Naive thymus-derived CD4-positive, alpha-beta T cell (primary cell): ENCODE measurements around the gene NKX6-2. TPM values are rescaled to one million over a fixed set of nuclear protein-coding genes. Genes with fewer than 3 reads are reported as not detected.

Experiments
- ATAC-seq: fragments of 150-1000 bp; cut with Tn5 transposase; 2 replicates; pipeline ENCODE4 v1.10.0; 2021; ENCODE audit warnings: mild to moderate bottlenecking, moderate library complexity
- CTCF ChIA-PET: fragments of 350-600 bp; sonication (Branson Sonifier 250); formaldehyde crosslinking; loops from one replicate; lab custom pipeline; 2021; ENCODE audit warnings: antibody characterized with exemption; lab: Charles Lee
- POLR2A ChIA-PET: fragments of 350-600 bp; sonication (Branson Sonifier 250); formaldehyde crosslinking; loops from one replicate; lab custom pipeline; 2021; ENCODE audit warnings: antibody characterized with exemption, inconsistent platforms; lab: Charles Lee
- DNase-seq, 9 donors: peaks; one replicate each; pipeline versions ENCODE4 v3.0.0 to v3.0.0-alpha.2; 2020 to 2022; ENCODE audit warnings: mixed read lengths in 1 of 9
- H3K27ac ChIP-seq: one replicate; pipeline ENCODE4 v1.7.0; 2013; ENCODE audit warnings: mild to moderate bottlenecking, low read depth, low read length, moderate library complexity
- H3K27me3 ChIP-seq, 2 donors: one replicate each; pipeline ENCODE4 v1.7.0; 2013; ENCODE audit warnings: low read length in 2 of 2, mild to moderate bottlenecking in 2 of 2, moderate library complexity in 2 of 2; ENCODE audit not compliant: control insufficient read depth in 2 of 2, insufficient read depth in 2 of 2
- H3K36me3 ChIP-seq, 3 experiments: 1 replicate in 2 of 3; 2 replicates in 1 of 3; pipeline ENCODE4 v1.7.0; 2013; ENCODE audit warnings: low read length in 3 of 3, mild to moderate bottlenecking in 3 of 3, moderate library complexity in 1 of 3; ENCODE audit not compliant: insufficient read depth in 3 of 3, control insufficient read depth in 2 of 3
- H3K4me1 ChIP-seq, 2 donors: one replicate each; pipeline ENCODE4 v1.7.0; 2013; ENCODE audit warnings: low read length in 2 of 2, mild to moderate bottlenecking in 2 of 2, moderate library complexity in 1 of 2; ENCODE audit not compliant: control insufficient read depth in 2 of 2, insufficient read depth in 2 of 2
- H3K4me3 ChIP-seq: 2 replicates; pipeline ENCODE4 v1.7.0; 2013; ENCODE audit warnings: mild to moderate bottlenecking, low read length
- H3K9me3 ChIP-seq, 3 experiments: 1 replicate in 2 of 3; 2 replicates in 1 of 3; pipeline ENCODE4 v1.7.0; 2013; ENCODE audit warnings: low read length in 3 of 3; ENCODE audit not compliant: control insufficient read depth in 2 of 3
- H3K27ac Mint-ChIP-seq, 9 donors: one replicate each; pipeline ENCODE4 v1.8.0; 2020 to 2022; ENCODE audit warnings: mixed read lengths in 9 of 9, mild to moderate bottlenecking in 8 of 9, moderate library complexity in 5 of 9, inconsistent platforms in 2 of 9
- H3K27me3 Mint-ChIP-seq, 5 donors: one replicate each; pipeline ENCODE4 v1.8.0; 2021 to 2022; ENCODE audit warnings: mixed read lengths in 5 of 5, mild to moderate bottlenecking in 1 of 5
- H3K36me3 Mint-ChIP-seq, 5 donors: one replicate each; pipeline ENCODE4 v1.8.0; 2020 to 2022; ENCODE audit warnings: mixed read lengths in 5 of 5, mild to moderate bottlenecking in 3 of 5, inconsistent platforms in 1 of 5
- H3K4me1 Mint-ChIP-seq, 7 donors: one replicate each; pipeline ENCODE4 v1.8.0; 2020 to 2022; ENCODE audit warnings: mixed read lengths in 7 of 7, mild to moderate bottlenecking in 3 of 7, inconsistent platforms in 1 of 7
- H3K4me3 Mint-ChIP-seq, 10 donors: one replicate each; pipeline ENCODE4 v1.8.0; 2020 to 2022; ENCODE audit warnings: mild to moderate bottlenecking in 10 of 10, mixed read lengths in 10 of 10, moderate library complexity in 6 of 10, inconsistent platforms in 2 of 10
- H3K9me3 Mint-ChIP-seq, 11 donors: one replicate each; pipeline ENCODE4 v1.8.0; 2020 to 2022; ENCODE audit warnings: mixed read lengths in 11 of 11, mild to moderate bottlenecking in 4 of 11, inconsistent platforms in 1 of 11, moderate library complexity in 1 of 11
- intact Hi-C, 2 donors: fragments of 100-400 bp; cut with micrococcal nuclease; formaldehyde crosslinking; loops; one replicate each; pipeline ENCODE4 v1.15.1; 2023
- polyA plus RNA-seq, 2 donors: library from polyadenylated mRNA; unstranded; fragments of 300-500 nt; fragmentation: Illumina TruSeq; gene quantifications; one replicate each; pipeline ENCODE4 v1.2.3, GENCODE V29; 2021
- total RNA-seq, 6 experiments: library from RNA in 5 of 6; stranded (reverse) in 5 of 6; gene quantifications; 1 replicate in 5 of 6; 2 replicates in 1 of 6; pipeline ENCODE4 v1.2.3 and lab custom pipeline; 2021 to 2026

Gene NKX6-2
- total and polyA plus RNA-seq, 7 experiments from 2014 or later, result 0.80 TPM; not detected in 6

DNA sequence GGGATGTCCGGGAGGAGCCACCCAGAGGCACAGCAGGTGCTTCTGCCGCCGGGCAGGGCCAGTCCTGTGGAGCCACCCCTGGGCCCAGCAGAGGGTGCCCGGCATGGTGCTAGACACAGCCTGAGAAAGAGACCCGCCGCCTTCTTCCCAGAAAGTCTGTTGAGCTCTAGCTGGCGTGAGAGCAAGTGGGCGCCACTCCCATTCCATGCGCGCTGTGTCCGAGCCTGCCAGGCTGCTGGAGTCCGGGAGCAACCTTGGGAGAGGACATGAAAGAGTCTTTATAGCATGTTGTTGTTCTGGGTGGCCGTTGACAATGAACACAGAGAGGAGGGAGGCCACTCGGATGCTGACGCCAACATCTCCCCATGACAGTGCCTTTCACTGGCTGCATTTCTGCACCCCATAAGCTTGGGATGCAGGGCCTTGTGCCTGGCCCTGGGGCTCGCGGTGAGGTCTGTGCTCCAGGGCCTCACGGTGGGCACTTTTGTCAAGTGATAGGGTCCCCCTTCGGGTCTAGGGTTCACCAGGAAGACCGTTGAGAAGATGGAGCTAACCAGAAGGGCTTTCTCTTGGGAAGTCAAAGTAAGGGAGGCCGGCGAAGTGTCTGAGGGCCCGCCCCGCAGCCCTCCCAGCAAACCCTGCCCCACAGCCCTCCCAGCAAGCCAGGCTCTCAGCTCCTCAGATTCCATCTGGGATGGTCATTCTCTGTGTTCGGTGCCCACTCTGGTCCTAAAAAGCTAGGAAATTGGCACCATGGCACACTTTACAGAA lies 47.3 kb downstream of the NKX6-2 start:
- peaks cover 0 to 18% (median 0%) of the 10 kb centered on the region in 5 donors for H3K36me3 Mint-ChIP-seq
- no peak for ATAC-seq

DNA sequence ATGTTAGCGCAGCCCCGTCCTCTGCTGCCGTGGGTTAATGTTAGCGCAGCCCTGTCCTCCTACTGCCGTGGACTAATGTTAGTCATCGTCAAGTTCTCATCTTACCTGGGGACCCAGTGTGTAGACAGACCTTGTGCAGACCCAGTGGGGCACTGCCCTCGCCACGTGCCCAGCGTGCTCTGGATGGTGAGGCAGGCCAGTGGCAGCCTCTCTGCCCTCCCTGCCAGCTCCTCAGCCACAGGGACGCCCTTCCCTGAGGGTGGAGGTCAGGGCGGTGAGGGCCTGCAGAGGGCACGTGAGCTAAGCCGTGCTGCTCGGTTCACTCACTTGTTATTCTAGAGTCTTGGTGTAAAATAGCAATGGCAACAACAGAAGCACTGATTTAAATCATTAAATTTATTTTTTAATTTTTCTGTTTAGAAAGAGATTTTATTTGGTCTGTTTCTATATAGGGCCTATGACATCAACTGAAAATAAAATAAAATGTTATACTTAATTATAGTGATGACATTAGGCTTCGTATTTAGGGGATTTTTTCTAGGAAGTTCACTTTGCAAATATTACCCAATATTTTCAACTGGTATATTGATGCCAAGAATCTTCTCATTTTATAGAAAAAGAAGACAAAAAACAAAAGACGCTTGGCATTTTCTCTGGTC lies 48.4 kb downstream of the NKX6-2 start:
- H3K4me3 Mint-ChIP-seq, result no peak overlapping the region
- H3K9me3 Mint-ChIP-seq, result no peaks in the 10 kb centered on the region
- H3K36me3 ChIP-seq, result peaks cover 0 to 46% (median 0%) of the 10 kb centered on the region in 3 experiments
- no peaks in the 10 kb centered on the region for H3K9me3 ChIP-seq
- no peak overlapping the region for H3K27ac Mint-ChIP-seq
- intact Hi-C loops, result no loop called here
- H3K36me3 Mint-ChIP-seq, result peaks cover 0 to 18% (median 0%) of the 10 kb centered on the region in 5 donors
- ChIA-PET CTCF (no interaction called here), POLR2A (no interaction called here)
- ATAC-seq (no peak), DNase-seq (no peak)
- no peaks in the 10 kb centered on the region for H3K27me3 ChIP-seq
- no peak overlapping the region for H3K27ac ChIP-seq
- no peak overlapping the region for H3K4me3 ChIP-seq
- H3K4me1 ChIP-seq, result no peaks in the 10 kb centered on the region
- H3K4me1 Mint-ChIP-seq, result peaks cover 0 to 2% (median 0%) of the 10 kb centered on the region in 7 donors
- no peaks in the 10 kb centered on the region for H3K27me3 Mint-ChIP-seq

More for the DNA sequence above, 47.3 kb downstream of the NKX6-2 start:
- Mint-ChIP-seq H3K27ac (no peak overlapping the region), H3K4me1 (peaks cover 0 to 2% (median 0%) of the 10 kb centered on the region in 7 donors), H3K27me3 (no peaks in the 10 kb centered on the region), H3K9me3 (no peaks in the 10 kb centered on the region), H3K4me3 (no peak overlapping the region)
- H3K4me3 ChIP-seq, result no peak overlapping the region
- DNase-seq, result no peak
- H3K27me3 ChIP-seq, result no peaks in the 10 kb centered on the region
- H3K36me3 ChIP-seq, result peaks cover 0 to 44% (median 0%) of the 10 kb centered on the region in 3 experiments
- H3K9me3 ChIP-seq, result no peaks in the 10 kb centered on the region
- POLR2A ChIA-PET, result no interaction called here
- no peak overlapping the region for H3K27ac ChIP-seq
- CTCF ChIA-PET, result no interaction called here
- H3K4me1 ChIP-seq, result no peaks in the 10 kb centered on the region
- intact Hi-C loops, result no loop called here

DNA sequence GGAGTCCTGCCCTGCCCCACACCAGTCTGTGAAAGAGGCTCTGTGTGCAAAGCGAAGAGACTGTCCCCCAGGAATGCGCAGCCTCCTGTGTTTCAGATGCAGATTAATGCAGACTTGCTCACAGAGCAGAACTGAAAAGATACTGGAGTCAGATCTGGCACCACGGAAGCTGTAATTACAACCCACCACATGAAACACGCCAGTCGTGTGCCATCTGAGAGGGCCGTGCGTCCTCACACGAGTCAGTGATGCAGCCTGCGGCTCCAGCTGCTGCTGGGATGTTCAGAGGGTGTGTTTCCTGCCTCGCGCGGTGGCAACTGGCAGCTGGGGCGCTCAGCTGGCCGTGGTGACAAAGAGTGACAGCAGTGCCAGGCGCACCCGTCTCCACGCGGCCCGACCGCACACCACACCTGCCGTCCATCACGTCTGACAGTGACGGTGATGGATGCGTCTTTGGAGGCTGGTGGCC lies 50.0 kb downstream of the NKX6-2 start:
- peaks cover 0 to 16% (median 0%) of the 10 kb centered on the region in 5 donors for H3K36me3 Mint-ChIP-seq
- Histone ChIP-seq H3K4me1 (no peaks in the 10 kb centered on the region), H3K9me3 (no peaks in the 10 kb centered on the region), H3K27ac (no peak overlapping the region), H3K36me3 (peaks cover 0 to 45% (median 0%) of the 10 kb centered on the region in 3 experiments), H3K27me3 (no peaks in the 10 kb centered on the region), H3K4me3 (no peak overlapping the region)
- no peaks in the 10 kb centered on the region for H3K9me3 Mint-ChIP-seq
- ChIA-PET CTCF (no interaction called here), POLR2A (no interaction called here)
- intact Hi-C loops, result no loop called here
- no peaks in the 10 kb centered on the region for H3K27me3 Mint-ChIP-seq
- H3K4me1 Mint-ChIP-seq, result peaks cover 0 to 2% (median 0%) of the 10 kb centered on the region in 7 donors
- no peak overlapping the region for H3K4me3 Mint-ChIP-seq
- ATAC-seq (no peak), DNase-seq (no peak)
- H3K27ac Mint-ChIP-seq, result no peak overlapping the region

DNA sequence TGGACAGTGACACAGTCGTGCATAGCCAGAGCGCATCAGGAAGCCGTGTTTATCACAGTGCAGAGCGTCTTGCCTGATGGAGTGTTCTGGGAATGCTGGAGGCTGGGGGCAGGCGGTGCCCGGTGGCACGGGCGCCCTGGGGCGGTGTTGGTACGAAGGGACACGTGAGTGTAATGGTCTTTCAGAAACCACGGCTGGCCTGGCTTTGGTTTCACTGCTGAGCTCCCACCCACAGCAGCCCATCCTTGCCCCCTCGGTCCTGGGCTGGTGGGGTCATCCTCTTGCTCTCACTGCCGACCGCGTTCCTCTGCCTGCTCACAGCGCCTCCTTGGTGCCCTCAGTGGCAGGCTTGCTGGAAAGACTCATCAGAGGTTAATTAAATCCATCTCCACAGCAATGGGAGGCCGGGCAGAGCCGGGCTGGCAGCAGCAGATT lies 50.6 kb downstream of the NKX6-2 start:
- no peaks in the 10 kb centered on the region for H3K4me1 ChIP-seq
- H3K27me3 ChIP-seq, result no peaks in the 10 kb centered on the region
- H3K4me3 ChIP-seq, result no peak overlapping the region
- H3K4me1 Mint-ChIP-seq, result peaks cover 0 to 2% (median 0%) of the 10 kb centered on the region in 7 donors
- intact Hi-C loops, result no loop called here
- no peaks in the 10 kb centered on the region for H3K27me3 Mint-ChIP-seq
- H3K36me3 Mint-ChIP-seq, result peaks cover 0 to 12% (median 0%) of the 10 kb centered on the region in 5 donors
- H3K4me3 Mint-ChIP-seq, result no peak overlapping the region
- no peaks in the 10 kb centered on the region for H3K9me3 Mint-ChIP-seq
- DNase-seq (no peak), ATAC-seq (no peak)
- H3K27ac ChIP-seq, result no peak overlapping the region
- H3K27ac Mint-ChIP-seq, result no peak overlapping the region
- CTCF ChIA-PET, result no interaction called here
- peaks cover 0 to 45% (median 0%) of the 10 kb centered on the region in 3 experiments for H3K36me3 ChIP-seq
- POLR2A ChIA-PET, result no interaction called here
- H3K9me3 ChIP-seq, result no peaks in the 10 kb centered on the region

DNA sequence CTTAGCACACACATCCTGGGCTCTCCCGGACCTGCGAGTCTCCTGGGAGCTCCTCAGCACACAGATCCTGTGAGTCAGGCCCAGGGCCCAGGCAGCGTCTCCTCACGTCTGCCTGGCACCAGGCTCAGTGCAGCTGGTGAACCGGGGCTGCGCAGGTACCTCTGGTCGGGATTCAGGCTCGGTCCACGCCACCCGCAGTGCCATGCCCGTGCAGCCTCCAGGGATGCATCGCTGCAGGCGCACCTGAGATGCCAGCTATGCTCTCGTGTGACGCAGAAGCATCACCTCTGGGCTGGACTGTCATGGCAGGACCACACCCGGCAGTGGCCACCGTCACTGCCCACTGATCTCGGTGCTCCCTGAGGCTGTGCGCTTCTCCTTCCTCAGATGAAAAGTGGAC lies 52.0 kb downstream of the NKX6-2 start:
- H3K27me3 ChIP-seq, result no peaks in the 10 kb centered on the region
- no peak overlapping the region for H3K4me3 Mint-ChIP-seq
- no peaks in the 10 kb centered on the region for H3K9me3 ChIP-seq
- ATAC-seq (no peak), DNase-seq (no peak)
- H3K4me1 Mint-ChIP-seq, result peaks cover 0 to 2% (median 0%) of the 10 kb centered on the region in 7 donors
- ChIA-PET CTCF (no interaction called here), POLR2A (no interaction called here)
- H3K27ac Mint-ChIP-seq, result no peak overlapping the region
- no peaks in the 10 kb centered on the region for H3K9me3 Mint-ChIP-seq
- no peaks in the 10 kb centered on the region for H3K27me3 Mint-ChIP-seq
- intact Hi-C loops, result no loop called here
- H3K36me3 ChIP-seq, result peaks cover 0 to 50% (median 0%) of the 10 kb centered on the region in 3 experiments
- no peak overlapping the region for H3K27ac ChIP-seq
- H3K4me1 ChIP-seq, result no peaks in the 10 kb centered on the region
- H3K36me3 Mint-ChIP-seq, result peaks cover 0 to 14% (median 0%) of the 10 kb centered on the region in 5 donors
- no peak overlapping the region for H3K4me3 ChIP-seq
